Endodermal cell (in vitro differentiated cells): ENCODE data around the gene DNAH1. TPM values are rescaled to one million over a fixed set of nuclear protein-coding genes. Genes with fewer than 3 reads are reported as not detected.

Source experiments
- DNase-seq: peaks from one replicate; pipeline ENCODE4 v3.0.0-alpha.2; 2017
- H3K27ac ChIP-seq: 2 replicates; pipeline ENCODE4 v1.5.1; 2013; ENCODE audit warnings: mild to moderate bottlenecking, low read depth, low read length, moderate library complexity
- H3K27me3 ChIP-seq: 2 replicates; pipeline ENCODE4 v1.6.1; 2013; ENCODE audit warnings: mild to moderate bottlenecking, low read length, moderate library complexity; ENCODE audit not compliant: insufficient read depth, control insufficient read depth, poor library complexity, severe bottlenecking
- H3K36me3 ChIP-seq: 2 replicates; pipeline ENCODE4 v1.7.0; 2013; ENCODE audit warnings: mild to moderate bottlenecking, low read length, moderate library complexity; ENCODE audit not compliant: control insufficient read depth, insufficient read depth
- H3K4me1 ChIP-seq: one replicate; pipeline ENCODE4 v1.7.0; 2013; ENCODE audit warnings: low read length; ENCODE audit not compliant: control insufficient read depth, insufficient read depth
- H3K4me3 ChIP-seq: 2 replicates; pipeline ENCODE4 v1.5.1; 2013; ENCODE audit warnings: mild to moderate bottlenecking, low read length, moderate library complexity
- H3K9ac ChIP-seq: 2 replicates; pipeline ENCODE4 v1.6.1; 2013; ENCODE audit warnings: mild to moderate bottlenecking, low read length, moderate library complexity; ENCODE audit not compliant: poor library complexity, severe bottlenecking; ENCODE audit errors: extremely low read depth
- H3K9me3 ChIP-seq: 2 replicates; pipeline ENCODE4 v1.6.1; 2013; ENCODE audit warnings: mild to moderate bottlenecking, low read length, moderate library complexity; ENCODE audit not compliant: control insufficient read depth
- H3K27ac Mint-ChIP-seq: 2 replicates; pipeline ENCODE4 v1.8.0; 2020; ENCODE audit warnings: mixed read lengths
- H3K27me3 Mint-ChIP-seq: 2 replicates; pipeline ENCODE4 v1.8.0; 2021; ENCODE audit warnings: mild to moderate bottlenecking, mixed read lengths; ENCODE audit not compliant: insufficient read depth
- H3K36me3 Mint-ChIP-seq: 2 replicates; pipeline ENCODE4 v1.8.0; 2020; ENCODE audit warnings: low read depth, mixed read lengths
- H3K4me1 Mint-ChIP-seq: 2 replicates; pipeline ENCODE4 v1.8.0; 2020; ENCODE audit warnings: mixed read lengths
- H3K4me3 Mint-ChIP-seq: 2 replicates; pipeline ENCODE4 v1.8.0; 2020; ENCODE audit warnings: mild to moderate bottlenecking, moderate library complexity, mixed read lengths
- H3K9me3 Mint-ChIP-seq: 2 replicates; pipeline ENCODE4 v1.8.0; 2020; ENCODE audit warnings: mild to moderate bottlenecking, mixed read lengths
- WGBS, 2 experiments: methylation state at CpG; one replicate each; pipeline versions ENCODE4 v1.1.5 to v1.1.7; 2013; ENCODE audit warnings: missing lambda C conversion rate in 2 of 2, mixed read lengths in 1 of 2; ENCODE audit not compliant: insufficient coverage in 1 of 2, insufficient read length in 1 of 2; 5-methylcytosine and 5-hydroxymethylcytosine counted together
- total RNA-seq, 2 donors: library from RNA; stranded (reverse); fragmentation: NEBNext Ultra II Directional in 1 of 2; extraction: Animal tissue kit (Norgen Biotek cat#: 25700) in 1 of 2; gene quantifications; 2 replicates in 1 of 2; 3 replicates in 1 of 2; pipeline ENCODE4 v1.2.1, GENCODE V29; 2021
- TF ChIP-seq, protein P1 (sequence below): fragments of 200-600 bp; sonication (generic); conservative IDR thresholded peaks from 2 replicates; pipeline ENCODE4 v1.5.0; 2021; ENCODE audit warnings: antibody characterized with exemption, mild to moderate bottlenecking

Gene DNAH1
- total RNA-seq, 2 donors from 2014 or later, result 4.9 to 5.5 TPM

DNA sequence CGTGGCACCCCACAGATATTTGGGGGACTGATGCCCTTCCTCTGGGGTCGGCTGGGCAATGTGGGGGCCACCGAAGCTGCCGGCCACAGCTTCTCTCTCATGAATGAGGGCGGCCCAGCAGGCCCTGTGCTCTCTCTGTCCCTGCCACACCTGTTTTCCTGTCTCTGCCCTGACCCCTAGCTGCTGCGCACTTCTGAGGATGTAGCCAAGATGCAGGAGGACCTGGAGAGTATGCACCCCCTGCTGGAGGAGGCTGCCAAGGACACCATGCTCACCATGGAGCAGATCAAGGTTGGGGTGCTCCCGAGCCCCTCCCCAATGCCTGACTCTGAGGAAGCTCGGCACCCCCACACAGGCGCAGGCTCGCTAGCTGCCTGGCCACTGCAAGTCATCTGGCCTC is 69.0 kb downstream of the DNAH1 start:
- Histone ChIP-seq H3K9ac (no peak overlapping the region), H3K9me3 (no peaks in the 10 kb centered on the region), H3K4me3 (no peak overlapping the region), H3K36me3 (no peaks in the 10 kb centered on the region), H3K27ac (no peak overlapping the region), H3K4me1 (no peaks in the 10 kb centered on the region), H3K27me3 (no peaks in the 10 kb centered on the region)
- peaks cover 3% of the 10 kb centered on the region for H3K4me1 Mint-ChIP-seq
- no peak overlapping the region for H3K4me3 Mint-ChIP-seq
- H3K27me3 Mint-ChIP-seq, result peaks cover under 1% of the 10 kb centered on the region
- H3K36me3 Mint-ChIP-seq, result no peaks in the 10 kb centered on the region
- H3K9me3 Mint-ChIP-seq, result no peaks in the 10 kb centered on the region
- H3K27ac Mint-ChIP-seq, result no peak overlapping the region
- 47 to 57% methylated on average over 8 to 10 of the region's 10 CpGs for WGBS, 2 experiments
- DNase-seq, result peak; percentile 96
- TF ChIP-seq, protein P1, sequence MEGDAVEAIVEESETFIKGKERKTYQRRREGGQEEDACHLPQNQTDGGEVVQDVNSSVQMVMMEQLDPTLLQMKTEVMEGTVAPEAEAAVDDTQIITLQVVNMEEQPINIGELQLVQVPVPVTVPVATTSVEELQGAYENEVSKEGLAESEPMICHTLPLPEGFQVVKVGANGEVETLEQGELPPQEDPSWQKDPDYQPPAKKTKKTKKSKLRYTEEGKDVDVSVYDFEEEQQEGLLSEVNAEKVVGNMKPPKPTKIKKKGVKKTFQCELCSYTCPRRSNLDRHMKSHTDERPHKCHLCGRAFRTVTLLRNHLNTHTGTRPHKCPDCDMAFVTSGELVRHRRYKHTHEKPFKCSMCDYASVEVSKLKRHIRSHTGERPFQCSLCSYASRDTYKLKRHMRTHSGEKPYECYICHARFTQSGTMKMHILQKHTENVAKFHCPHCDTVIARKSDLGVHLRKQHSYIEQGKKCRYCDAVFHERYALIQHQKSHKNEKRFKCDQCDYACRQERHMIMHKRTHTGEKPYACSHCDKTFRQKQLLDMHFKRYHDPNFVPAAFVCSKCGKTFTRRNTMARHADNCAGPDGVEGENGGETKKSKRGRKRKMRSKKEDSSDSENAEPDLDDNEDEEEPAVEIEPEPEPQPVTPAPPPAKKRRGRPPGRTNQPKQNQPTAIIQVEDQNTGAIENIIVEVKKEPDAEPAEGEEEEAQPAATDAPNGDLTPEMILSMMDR, result peak; percentile 96

DNA sequence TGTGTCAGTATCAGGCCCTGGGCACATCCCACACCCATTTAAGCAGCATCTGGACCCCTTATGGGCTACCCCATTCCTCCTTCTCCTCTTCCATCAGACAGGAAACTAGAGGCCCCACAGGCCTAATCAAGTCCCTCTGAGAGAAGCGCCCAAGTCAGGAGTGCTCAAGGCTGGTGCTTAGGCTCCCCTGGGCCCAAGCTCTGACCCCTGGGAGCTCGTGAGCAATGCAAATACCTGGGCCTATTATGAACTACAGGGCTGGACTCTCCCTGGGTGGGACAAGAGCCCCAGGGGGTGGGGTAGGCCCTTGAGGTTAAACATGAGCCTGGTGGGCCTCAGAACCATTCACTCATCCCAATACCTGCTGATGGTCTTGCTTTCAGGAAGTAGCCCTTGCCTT is 71.4 kb downstream of the DNAH1 start:
- H3K27me3 Mint-ChIP-seq, result peaks cover 9% of the 10 kb centered on the region
- WGBS, 2 experiments, result 80 to 86% methylated on average over 1 to 2 of the region's 2 CpGs

DNA sequence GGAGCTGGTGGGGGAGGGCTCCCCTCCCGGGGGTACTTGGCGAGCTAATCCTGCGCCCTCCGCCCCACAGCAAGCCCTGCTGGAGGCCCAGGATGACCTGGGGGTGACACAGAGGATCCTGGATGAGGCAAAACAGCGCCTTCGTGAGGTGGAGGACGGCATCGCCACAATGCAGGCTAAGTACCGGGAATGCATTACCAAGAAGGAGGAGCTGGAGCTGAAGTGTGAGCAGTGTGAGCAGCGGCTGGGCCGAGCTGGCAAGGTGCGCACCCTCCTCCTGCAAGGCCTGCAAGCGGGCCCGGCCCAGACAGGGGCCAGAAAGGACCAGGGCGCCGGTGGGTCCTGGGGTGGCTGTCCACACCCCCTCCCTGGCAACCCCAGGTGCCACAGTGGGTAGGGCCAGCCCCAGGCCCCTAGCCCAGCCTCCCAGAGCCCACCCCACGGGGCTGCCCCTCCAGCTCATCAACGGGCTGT is 72.3 kb downstream of the DNAH1 start:
- no peak overlapping the region for H3K4me3 Mint-ChIP-seq
- H3K27me3 Mint-ChIP-seq, result peaks cover 9% of the 10 kb centered on the region
- Histone ChIP-seq H3K27me3 (no peaks in the 10 kb centered on the region), H3K4me1 (no peaks in the 10 kb centered on the region), H3K36me3 (no peaks in the 10 kb centered on the region), H3K9ac (no peak overlapping the region), H3K27ac (no peak overlapping the region), H3K4me3 (no peak overlapping the region), H3K9me3 (no peaks in the 10 kb centered on the region)
- no peak overlapping the region for H3K27ac Mint-ChIP-seq
- H3K9me3 Mint-ChIP-seq, result no peaks in the 10 kb centered on the region
- TF ChIP-seq, protein P1, result peak; percentile 64
- H3K4me1 Mint-ChIP-seq, result peaks cover 3% of the 10 kb centered on the region
- DNase-seq, result peak; percentile 90
- 86 to 91% methylated on average over 8 to 18 of the region's 18 CpGs for WGBS, 2 experiments
- no peaks in the 10 kb centered on the region for H3K36me3 Mint-ChIP-seq

More for the DNA sequence above, 71.4 kb downstream of the DNAH1 start:
- TF ChIP-seq, protein P1, result no peak
- Mint-ChIP-seq H3K36me3 (no peaks in the 10 kb centered on the region), H3K27ac (no peak overlapping the region), H3K4me3 (no peak overlapping the region), H3K9me3 (no peaks in the 10 kb centered on the region), H3K4me1 (peaks cover 3% of the 10 kb centered on the region)
- Histone ChIP-seq H3K4me1 (no peaks in the 10 kb centered on the region), H3K9ac (no peak overlapping the region), H3K27ac (no peak overlapping the region), H3K9me3 (no peaks in the 10 kb centered on the region), H3K4me3 (no peak overlapping the region), H3K27me3 (no peaks in the 10 kb centered on the region), H3K36me3 (no peaks in the 10 kb centered on the region)
- DNase-seq, result no peak
